ENCODE measurements around the gene RPL3.
"Not testable (repeated sequence)": the region's sequence is repeated elsewhere in the genome, so short reads cannot be mapped to it uniquely, and the experiment has no call there.

DNA sequence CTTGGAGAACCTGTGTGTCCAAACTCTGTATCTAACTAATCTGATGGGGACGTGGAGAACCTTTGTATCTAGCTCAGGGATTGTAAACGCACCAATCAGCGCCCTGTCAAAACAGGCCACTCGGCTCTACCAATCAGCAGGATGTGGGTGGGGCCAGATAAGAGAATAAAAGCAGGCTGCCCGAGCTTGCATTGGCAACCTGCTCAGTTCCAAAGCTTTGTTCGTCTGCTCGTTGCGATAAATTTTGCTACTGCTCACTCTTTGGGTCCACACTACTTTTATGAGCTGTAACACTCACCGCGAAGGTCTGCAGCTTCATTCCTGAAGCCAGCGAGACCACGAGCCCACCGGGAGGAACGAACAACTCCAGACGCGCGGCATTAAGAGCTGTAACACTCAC is 38.8 kb upstream of the RPL3 start:
- TF ChIP-seq, protein P1, sequence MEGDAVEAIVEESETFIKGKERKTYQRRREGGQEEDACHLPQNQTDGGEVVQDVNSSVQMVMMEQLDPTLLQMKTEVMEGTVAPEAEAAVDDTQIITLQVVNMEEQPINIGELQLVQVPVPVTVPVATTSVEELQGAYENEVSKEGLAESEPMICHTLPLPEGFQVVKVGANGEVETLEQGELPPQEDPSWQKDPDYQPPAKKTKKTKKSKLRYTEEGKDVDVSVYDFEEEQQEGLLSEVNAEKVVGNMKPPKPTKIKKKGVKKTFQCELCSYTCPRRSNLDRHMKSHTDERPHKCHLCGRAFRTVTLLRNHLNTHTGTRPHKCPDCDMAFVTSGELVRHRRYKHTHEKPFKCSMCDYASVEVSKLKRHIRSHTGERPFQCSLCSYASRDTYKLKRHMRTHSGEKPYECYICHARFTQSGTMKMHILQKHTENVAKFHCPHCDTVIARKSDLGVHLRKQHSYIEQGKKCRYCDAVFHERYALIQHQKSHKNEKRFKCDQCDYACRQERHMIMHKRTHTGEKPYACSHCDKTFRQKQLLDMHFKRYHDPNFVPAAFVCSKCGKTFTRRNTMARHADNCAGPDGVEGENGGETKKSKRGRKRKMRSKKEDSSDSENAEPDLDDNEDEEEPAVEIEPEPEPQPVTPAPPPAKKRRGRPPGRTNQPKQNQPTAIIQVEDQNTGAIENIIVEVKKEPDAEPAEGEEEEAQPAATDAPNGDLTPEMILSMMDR (IDR thresholded peaks at IDR 0.05; ENCODE audit: poor library complexity): not testable (repeated sequence)
- TF ChIP-seq EZH2 (IDR thresholded peaks at IDR 0.05; ENCODE audit: borderline replicate concordance): not testable (repeated sequence)
